Coronary artery (tissue), 2 donors: ENCODE measurements around the gene SYNDIG1.

ENCODE experiments used
- DNase-seq: peaks from one replicate; pipeline ENCODE4 v3.0.0-alpha.2; 2017; ENCODE audit warnings: low spot score
- H3K27ac ChIP-seq, 2 donors: fragments of 200-600 bp; sonication (generic); one replicate each; pipeline ENCODE4 v1.5.1; 2016 to 2019
- H3K4me3 ChIP-seq: fragments of 200-600 bp; sonication (generic); 2 replicates; pipeline ENCODE4 v1.5.1; 2016; ENCODE audit warnings: mild to moderate bottlenecking, moderate library complexity
- CTCF ChIP-seq: fragments of 200-600 bp; sonication (generic); IDR thresholded peaks from one replicate; pipeline ENCODE4 v1.5.1; 2019; ENCODE audit warnings: antibody characterized with exemption

The SYNDIG1 gene

GRCh38 chr20:24694727-24695528 is 225.5 kb downstream of the SYNDIG1 start:
- DNase-seq: peak; percentile 61
- peak overlapping the region in 1 of 2 donors; percentile 2 for H3K27ac ChIP-seq
- TF ChIP-seq CTCF: no peak
- no peak overlapping the region for H3K4me3 ChIP-seq

GRCh38 chr20:24695529-24696225 is 226.2 kb downstream of the SYNDIG1 start:
- no peak overlapping the region for H3K4me3 ChIP-seq
- H3K27ac ChIP-seq: no peak overlapping the region
- DNase-seq: peak; percentile 19
- no peak for TF ChIP-seq CTCF

- DNase-seq: peak; percentile 58
- TF ChIP-seq CTCF: no peak
- H3K27ac ChIP-seq: no peak overlapping the region
- H3K4me3 ChIP-seq: no peak overlapping the region
Measured at GRCh38 chr20:24696396-24696795, 227.0 kb downstream of the SYNDIG1 start.

GRCh38 chr20:24697411-24697810 is 228.0 kb downstream of the SYNDIG1 start:
- no peak overlapping the region for H3K27ac ChIP-seq
- H3K4me3 ChIP-seq: no peak overlapping the region
- no peak for TF ChIP-seq CTCF
- peak; percentile 19 for DNase-seq

GRCh38 chr20:24698189-24698588 is 228.8 kb downstream of the SYNDIG1 start:
- no peak for TF ChIP-seq CTCF
- no peak overlapping the region for H3K4me3 ChIP-seq
- DNase-seq: no peak
- H3K27ac ChIP-seq: no peak overlapping the region

- no peak for TF ChIP-seq CTCF
Measured at GRCh38 chr20:24698706-24699206, 229.3 kb downstream of the SYNDIG1 start.

More at GRCh38 chr20:24698706-24699206, 229.3 kb downstream of the SYNDIG1 start:
- Histone ChIP-seq H3K4me3 (no peak overlapping the region), H3K27ac (no peak overlapping the region)
- DNase-seq: peak; percentile 35
